Measurements from ENCODE around the gene TRAK2. TPM values are rescaled to one million over a fixed set of nuclear protein-coding genes. Genes with fewer than 3 reads are reported as not detected.
A peak's percentile ranks its signal among the peaks of the same experiment; 100 is the strongest.
"Not testable (repeated sequence)": the region's sequence is repeated elsewhere in the genome, so short reads cannot be mapped to it uniquely, and the experiment has no call there.

The TRAK2 gene
- total and polyA plus RNA-seq, 2 of the 13 experiments (the other 11 are each of a cell fraction or from before 2014, with no cell fraction given) = 7.7 to 21.0 TPM

- intact Hi-C loops (cut with micrococcal nuclease; ENCODE audit: unreplicated experiment); H3K79me2 ChIP-seq (ENCODE audit: insufficient read depth, low read length); in situ Hi-C loops (cut with HindIII; ENCODE audit: extremely low pct_ligation_motif_present, low pct_unique_long_range_greater_than_20kb); H2AFZ ChIP-seq (ENCODE audit: low read length); BruUV-seq (replicated peaks); H3K27me3 ChIP-seq (ENCODE audit: control insufficient read depth in 1 of 2, insufficient read depth in 2 of 2, low read length in 2 of 2); H4K20me1 ChIP-seq (ENCODE audit: insufficient read depth, low read length); H3K9me3 ChIP-seq (ENCODE audit: low read length); H3K36me3 ChIP-seq (replicated peaks in 1 of 2; ENCODE audit: control insufficient read depth in 1 of 2, insufficient read depth in 2 of 2, low read length in 2 of 2); CTCF ChIA-PET (ENCODE audit: low intra/inter-chr PET ratio, low total read pairs); H3K9ac ChIP-seq (ENCODE audit: insufficient read depth, low read depth, low read length); TF ChIP-seq NR2F6 (IDR thresholded peaks at IDR 0.05): not testable (repeated sequence)
- FAIRE-seq (peak; percentile 44), ATAC-seq (peak; percentile 66), DNase-seq (ENCODE audit: low spot score) (peak; percentile 42)
- peak overlapping the region in 2 of 3 experiments; percentile 18 to 38; a peak in 3 of 6 replicates for H3K4me3 ChIP-seq (replicated peaks in 1 of 3; ENCODE audit: insufficient read depth in 1 of 3, low read depth in 2 of 3, low read length in 3 of 3)
- H3K27ac ChIP-seq (ENCODE audit: extremely low read length, insufficient read depth, low read length) = peak overlapping the region; percentile 39
- H3K4me1 ChIP-seq (ENCODE audit: insufficient read depth, low read length) = peaks cover 55% of the 10 kb centered on the region
- POLR2A ChIA-PET = interaction anchor here (1.2 kb wide), 2 partner anchors 17 to 22 kb away, joined by 3 read pairs; partner anchors contain the start of gene STRADB
- H3K4me2 ChIP-seq (ENCODE audit: low read depth, low read length) = peak overlapping the region; percentile 54
- 14% methylated on average over 5 of the region's 6 CpGs for WGBS (ENCODE audit: low lambda C conversion rate)
- peak; percentile 43; the same call in 1 of the 2 replicates for TF ChIP-seq NR2F6 (CRISPR knock-in tag; IDR thresholded peaks at IDR 0.05)
- TF ChIP-seq KMT2A (CRISPR knock-in tag; IDR thresholded peaks at IDR 0.05) = peak; percentile 57
- peak; percentile 54 for TF ChIP-seq ZMYM4 (CRISPR knock-in tag; IDR thresholded peaks at IDR 0.05)
- peak; percentile 70; the same call in 1 of the 2 replicates for TF ChIP-seq ZBTB7B (CRISPR knock-in tag; IDR thresholded peaks at IDR 0.05)
- TF ChIP-seq NCOA2 (CRISPR knock-in tag; IDR thresholded peaks at IDR 0.05) = peak; percentile 25; the same call in 1 of the 2 replicates
- TF ChIP-seq SP4 (CRISPR knock-in tag; IDR thresholded peaks at IDR 0.05) = peak; percentile 54; the same call in 1 of the 2 replicates
- TF ChIP-seq PAXIP1 (CRISPR knock-in tag; conservative IDR thresholded peaks at IDR 0.05) = peak; percentile 61
- TF ChIP-seq HNF4A (CRISPR knock-in tag; IDR thresholded peaks at IDR 0.05) = peak; percentile 58; the same call in 1 of the 2 replicates
- peak; percentile 46; the same call in 1 of the 2 replicates for TF ChIP-seq THRA (CRISPR knock-in tag; IDR thresholded peaks at IDR 0.05; ENCODE audit: borderline replicate concordance)
- TF ChIP-seq POGK (CRISPR knock-in tag; conservative IDR thresholded peaks at IDR 0.05) = 0 out of 2 replicates have a peak, but pooled peaks have one; percentile 30
- peak; percentile 42; the same call in 1 of the 2 replicates for TF ChIP-seq ARID4A (CRISPR knock-in tag; IDR thresholded peaks at IDR 0.05; ENCODE audit: borderline replicate concordance)
- TF ChIP-seq ISL2 (CRISPR knock-in tag; IDR thresholded peaks at IDR 0.05) = peak; percentile 72; the same call in 1 of the 2 replicates
Observed at GRCh38 chr2:201429835-201430234, 21.4 kb downstream of the TRAK2 start.

All from HepG2 (cell line).